Activated T-cell treated with anti-CD3 and anti-CD28 coated beads for 24 hours (primary cell): ENCODE data around the gene JSRP1.

Source experiments
- DNase-seq: peaks from one replicate; pipeline ENCODE4 v3.0.0-alpha.2; 2020; ENCODE audit warnings: low read depth

The JSRP1 gene

GRCh38 chr19:2232286-2233151 is 23.7 kb downstream of the JSRP1 start:
- DNase-seq: no peak

DNA sequence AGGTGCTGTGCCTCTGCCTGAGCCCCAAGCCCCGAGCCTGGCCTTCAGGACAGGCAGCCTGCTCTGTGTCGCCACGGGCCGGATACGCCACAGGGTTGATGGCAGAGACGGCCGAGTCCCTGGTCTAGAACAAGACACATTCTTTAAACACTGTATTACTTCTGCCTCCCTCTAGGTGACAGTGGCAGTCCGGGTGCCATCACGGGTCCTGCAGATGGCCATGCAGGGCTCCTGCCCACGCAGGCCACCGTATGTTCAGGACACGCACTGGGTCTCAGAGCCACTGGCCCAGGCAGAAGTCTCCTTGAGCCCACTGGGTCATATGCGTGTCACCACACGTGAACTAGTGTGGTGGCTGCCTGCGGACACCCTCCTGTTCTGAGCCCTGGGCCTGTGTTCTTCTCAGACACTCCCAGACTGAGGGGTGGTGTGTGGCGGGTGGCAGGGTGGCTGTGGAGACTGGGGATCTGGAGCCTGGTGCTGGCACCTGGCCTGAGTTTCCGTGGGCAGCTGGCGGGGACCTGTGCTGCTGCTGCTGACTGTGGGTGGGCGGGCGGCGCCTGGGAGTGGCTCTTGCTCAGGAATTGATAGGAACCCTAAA is 24.5 kb downstream of the JSRP1 start:
- DNase-seq: no peak

GRCh38 chr19:2230807-2231533 is 25.2 kb downstream of the JSRP1 start:
- DNase-seq: no peak

DNA sequence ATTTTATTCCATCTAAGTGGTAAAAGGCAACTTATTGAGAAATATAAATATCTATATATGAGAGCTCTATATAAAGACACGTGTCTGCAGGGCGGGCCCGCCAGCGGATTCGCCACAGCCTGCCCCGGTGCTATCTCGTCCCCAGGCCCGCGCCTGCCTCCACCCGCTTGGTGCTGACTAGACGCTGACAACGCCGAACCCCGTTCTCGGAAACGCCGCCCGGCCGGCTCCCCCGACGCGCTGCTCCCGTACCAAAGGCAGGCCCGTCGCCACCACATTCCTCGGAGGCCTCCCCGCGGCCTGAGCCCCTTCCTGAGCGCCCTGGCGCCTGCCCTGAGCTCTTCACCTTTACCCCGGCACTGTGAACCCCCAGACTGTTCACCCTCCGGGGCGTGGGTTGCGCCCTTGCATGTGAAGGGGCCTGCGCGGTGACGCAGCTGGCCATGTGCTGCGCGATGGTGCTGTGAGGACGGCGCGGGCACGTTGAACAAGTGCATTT is 26.1 kb downstream of the JSRP1 start:
- no peak for DNase-seq

DNA sequence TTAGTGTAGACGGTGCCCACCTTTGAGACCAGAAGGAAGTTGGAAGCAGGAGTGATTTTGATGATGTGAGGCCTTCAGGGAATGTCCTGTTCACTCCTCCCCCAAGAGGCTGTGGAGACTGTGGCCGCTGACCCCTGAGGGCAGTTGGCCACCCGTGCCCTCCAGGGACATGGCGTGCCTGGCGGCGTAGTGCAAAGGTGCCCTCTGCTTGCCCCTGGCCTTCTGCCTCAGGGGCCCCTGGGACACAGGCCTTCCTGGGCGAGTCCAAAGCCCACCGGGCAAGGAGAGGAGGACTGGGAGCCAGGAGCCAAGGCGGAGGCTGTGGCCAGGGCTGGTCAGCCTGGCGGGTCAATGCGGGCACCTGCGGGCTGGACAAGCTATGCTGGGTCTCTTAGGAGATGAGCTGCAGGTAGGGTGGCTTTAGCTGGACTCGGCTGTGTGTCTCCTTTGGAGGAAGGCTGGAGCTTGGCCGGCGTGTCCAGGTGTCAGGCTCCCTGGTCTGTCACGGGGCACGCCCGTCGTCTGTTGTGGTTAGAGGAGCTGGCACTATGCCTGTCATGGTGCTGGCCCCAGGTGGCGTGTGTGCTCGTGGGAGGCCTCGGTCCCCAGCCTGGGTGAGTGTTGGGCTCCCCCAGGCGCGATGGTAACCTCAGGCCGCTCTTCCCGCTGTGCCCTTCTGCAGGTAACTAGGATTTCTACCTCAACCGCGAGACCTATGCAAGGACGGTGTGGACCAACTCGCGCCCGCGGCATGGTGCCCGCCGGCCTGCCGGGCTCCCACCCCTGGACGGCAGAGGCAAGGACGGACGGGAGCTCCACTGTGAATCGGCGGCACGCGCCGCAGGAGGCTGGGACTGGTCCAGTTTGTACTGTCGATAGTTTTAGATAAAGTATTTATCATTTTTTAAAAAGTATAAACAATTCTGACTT is 26.8 kb downstream of the JSRP1 start:
- DNase-seq: no peak

DNA sequence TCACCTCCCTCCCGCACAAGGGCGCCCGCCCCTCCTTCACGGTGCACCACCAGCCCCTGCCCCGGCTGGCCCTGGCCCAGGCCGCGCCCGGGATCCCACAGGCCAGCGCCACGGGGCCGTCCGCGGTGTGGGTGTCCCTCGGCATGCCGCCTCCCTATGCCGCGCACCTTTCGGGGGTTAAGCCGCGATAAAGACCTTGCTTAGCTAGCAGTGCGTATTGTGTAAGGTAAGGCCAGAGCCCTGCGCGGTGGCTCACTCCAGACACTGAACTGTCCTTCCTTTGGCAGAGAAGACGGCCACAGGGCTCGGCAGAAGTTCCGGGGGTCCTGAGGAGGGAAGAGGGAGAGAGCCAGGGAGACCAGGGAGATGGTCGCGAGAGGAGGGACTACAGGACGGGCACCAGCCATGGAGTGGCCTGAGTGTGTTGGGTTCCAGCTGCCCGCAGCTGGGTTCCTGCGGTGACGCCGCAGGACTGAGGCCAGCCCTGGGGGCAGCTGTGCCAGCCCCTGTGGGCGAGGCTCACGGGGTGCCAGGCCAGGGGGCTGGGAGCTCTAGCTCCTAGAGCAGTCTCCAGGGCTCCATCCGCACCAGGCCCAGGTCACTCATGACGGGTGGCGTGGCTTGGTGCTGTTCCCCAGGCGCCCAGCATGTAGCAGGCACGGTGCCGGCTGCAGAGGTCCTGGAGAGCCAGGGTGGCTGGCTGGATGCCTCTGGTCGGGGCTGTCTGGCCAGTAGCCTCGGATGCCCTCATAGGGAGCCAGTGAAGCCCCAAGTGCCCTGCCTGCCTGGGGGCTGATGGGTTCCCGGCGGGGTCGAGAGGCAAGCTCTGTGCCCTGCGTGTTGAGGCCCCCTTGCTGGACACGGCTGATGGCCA is 27.8 kb downstream of the JSRP1 start:
- DNase-seq: no peak

DNA sequence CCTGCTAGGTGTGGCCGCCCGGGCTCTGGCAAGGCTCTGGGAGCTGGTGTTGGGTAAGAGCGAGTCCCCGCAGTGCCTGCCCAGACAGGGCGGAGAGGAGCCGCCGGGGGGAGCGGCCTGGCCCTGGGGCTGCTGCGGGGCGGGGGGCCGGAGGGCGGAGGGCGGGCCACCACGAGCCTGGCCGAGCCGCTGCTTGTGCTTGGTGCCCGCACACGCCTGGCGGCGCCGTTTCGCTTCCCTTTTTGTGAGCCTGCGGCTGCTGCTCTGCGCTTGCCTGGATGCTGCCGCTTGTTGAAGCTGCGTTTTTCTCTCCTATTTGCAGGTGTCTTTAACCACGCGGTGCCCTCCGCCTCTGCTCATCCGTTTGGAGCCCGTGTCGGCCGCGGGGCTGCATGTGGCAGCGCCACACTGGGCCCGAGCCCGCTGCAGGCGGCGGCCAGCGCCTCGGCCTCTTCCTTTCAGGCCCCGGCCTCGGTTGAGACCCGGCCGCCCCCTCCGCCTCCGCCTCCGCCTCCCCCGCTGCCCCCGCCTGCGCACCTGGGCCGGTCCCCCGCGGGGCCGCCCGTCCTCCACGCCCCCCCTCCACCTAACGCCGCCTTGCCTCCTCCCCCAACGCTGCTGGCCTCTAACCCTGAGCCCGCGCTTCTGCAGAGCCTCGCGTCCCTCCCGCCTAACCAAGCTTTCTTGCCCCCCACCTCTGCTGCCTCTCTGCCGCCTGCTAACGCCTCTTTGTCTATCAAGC is 28.6 kb downstream of the JSRP1 start:
- DNase-seq: no peak

DNA sequence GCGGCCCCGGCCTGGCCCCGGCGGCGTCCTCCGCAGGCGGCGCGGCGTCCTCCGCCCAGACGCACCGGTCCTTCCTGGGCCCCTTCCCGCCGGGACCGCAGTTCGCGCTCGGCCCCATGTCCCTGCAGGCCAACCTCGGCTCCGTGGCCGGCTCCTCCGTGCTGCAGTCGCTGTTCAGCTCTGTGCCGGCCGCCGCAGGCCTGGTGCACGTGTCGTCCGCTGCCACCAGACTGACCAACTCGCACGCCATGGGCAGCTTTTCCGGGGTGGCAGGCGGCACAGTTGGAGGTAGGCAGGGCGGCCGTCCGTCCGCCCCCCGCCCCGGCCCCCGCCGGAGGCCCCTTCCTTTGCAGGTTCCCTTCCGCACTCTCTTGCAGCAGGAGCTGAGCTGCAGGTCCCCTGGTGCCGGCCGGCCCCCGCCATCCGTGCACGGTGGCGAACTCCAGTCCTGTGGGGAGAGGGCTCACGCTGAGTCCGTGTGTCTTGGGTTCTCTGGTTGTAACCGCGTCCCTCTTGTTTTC is 29.3 kb downstream of the JSRP1 start:
- no peak for DNase-seq

- DNase-seq: no peak
Observed at GRCh38 chr19:2226051-2226839, 30.0 kb downstream of the JSRP1 start.

GRCh38 chr19:2225415-2226050 is 30.7 kb downstream of the JSRP1 start:
- no peak for DNase-seq

DNA sequence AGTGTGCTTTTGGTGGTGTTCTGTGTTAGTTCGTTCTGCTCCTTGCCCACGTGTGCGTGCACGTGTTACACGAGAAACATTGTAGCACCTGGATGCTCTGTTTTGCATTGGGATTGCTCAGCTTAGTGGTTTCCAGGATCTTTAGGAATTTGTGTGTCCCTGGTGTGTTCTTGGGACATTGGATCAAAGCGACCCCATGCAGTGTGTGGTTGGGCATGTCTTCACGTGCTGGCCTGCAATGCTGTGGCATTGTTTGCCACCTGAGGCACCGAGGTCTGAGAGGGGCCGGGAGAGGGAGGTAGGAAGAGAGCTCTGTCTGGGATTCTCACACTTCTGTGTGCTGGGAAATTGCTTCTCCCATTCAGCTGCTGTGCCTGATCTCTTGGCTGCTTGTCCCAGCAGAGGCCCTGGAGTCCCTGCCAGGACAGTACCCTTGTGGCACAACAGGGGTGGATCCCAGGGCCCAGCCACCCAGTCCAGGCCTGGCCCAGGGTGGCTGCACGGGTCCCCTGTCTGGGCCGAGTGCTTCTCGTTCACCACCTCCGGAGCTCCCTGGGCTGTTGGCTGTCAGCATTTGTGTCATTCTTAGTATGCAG is 31.4 kb downstream of the JSRP1 start:
- DNase-seq: no peak

- no peak for DNase-seq
Observed at GRCh38 chr19:2223959-2224358, 32.3 kb downstream of the JSRP1 start.

DNA sequence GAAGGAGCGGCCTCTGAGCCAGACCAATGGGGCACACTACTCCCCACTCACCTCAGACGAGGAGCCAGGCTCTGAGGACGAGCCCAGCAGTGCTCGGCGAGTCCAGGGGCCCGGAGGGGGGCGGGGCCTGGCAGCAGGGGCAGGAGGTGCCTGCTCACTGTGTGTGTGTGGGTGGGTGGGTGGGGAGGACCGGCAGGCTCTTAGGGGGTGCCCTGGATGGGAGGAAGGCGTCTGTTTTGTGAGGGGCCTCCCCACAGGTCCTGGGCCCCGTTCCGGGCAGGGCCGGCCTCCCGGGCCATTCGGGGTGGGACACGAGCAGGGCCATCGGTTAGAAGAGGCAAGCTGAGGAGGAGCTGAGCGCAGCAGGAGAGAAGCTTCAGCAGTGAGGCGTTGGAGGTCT is 32.8 kb downstream of the JSRP1 start:
- DNase-seq: no peak

DNA sequence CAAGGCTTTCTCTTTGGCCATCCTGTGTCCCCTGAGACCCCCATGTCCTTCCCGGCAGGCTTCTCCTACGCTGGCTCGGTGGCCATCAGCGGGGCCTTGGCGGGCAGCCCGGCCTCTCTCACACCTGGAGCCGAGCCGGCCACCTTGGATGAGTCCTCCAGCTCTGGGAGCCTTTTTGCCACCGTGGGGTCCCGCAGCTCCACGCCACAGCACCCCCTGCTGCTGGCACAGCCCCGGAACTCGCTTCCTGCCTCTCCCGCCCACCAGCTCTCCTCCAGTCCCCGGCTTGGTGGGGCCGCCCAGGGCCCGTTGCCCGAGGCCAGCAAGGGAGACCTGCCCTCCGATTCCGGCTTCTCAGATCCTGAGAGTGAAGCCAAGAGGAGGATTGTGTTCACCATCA is 34.3 kb downstream of the JSRP1 start:
- DNase-seq: no peak

GRCh38 chr19:2221250-2221831 is 34.9 kb downstream of the JSRP1 start:
- DNase-seq: no peak

DNA sequence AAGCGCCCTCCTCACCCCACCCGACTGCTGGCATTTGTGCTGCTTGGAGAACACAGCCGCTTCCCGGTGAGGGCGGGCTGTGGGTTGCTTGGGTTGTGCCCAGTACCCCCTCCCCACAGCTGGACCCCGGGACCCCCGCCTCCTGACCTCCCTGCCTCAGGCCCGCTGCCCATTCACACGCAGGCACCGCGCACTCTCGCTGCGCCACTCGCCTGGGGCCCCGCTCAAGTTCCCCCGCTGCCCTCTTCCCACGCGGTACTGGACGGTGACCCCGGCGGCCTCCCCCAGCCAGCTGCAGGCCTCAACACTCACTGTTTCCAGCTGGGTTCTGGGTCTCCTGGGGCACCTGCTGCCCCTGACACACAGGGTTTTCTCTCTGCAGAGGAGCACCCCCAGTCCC is 36.5 kb downstream of the JSRP1 start:
- DNase-seq: no peak

- DNase-seq: no peak
Observed at GRCh38 chr19:2217591-2217990, 38.6 kb downstream of the JSRP1 start.
